GM12892 (cell line): ENCODE results near the gene SLCO3A1.

Experiments used
- POLR2A ChIP-seq: IDR thresholded peaks from 2 replicates; pipeline ENCODE4 v1.6.1; 2011; ENCODE audit warnings: low read depth, low read length, control low read depth
- POLR2AphosphoS5 ChIP-seq: IDR thresholded peaks from 2 replicates; pipeline ENCODE4 v1.6.1; 2011; ENCODE audit warnings: low read depth, low read length, control low read depth
- TAF1 ChIP-seq: IDR thresholded peaks from 2 replicates; pipeline ENCODE4 v1.6.1; 2011; ENCODE audit warnings: low read depth, mild to moderate bottlenecking, control low read depth, low read length, borderline replicate concordance

DNA sequence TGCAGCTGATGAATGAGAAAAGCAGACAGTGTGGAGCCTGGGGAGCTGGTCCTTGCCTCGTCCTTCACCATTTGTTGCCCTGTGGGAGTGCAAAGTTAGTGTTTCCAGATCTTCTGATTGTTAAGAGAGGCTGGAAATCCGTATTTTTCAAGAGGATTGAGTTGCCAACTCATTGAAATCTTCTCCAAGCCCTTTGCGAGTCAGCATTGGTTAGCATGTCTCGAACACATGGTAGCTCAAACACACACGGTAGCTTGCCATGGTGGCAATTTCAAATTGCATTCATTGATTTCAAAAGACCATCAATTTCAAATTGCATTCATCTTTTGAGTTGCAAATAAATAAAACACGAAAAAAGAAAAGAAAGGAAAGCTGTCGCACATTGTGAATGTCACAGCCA is 70.7 kb downstream of the SLCO3A1 start:
- TF ChIP-seq POLR2AphosphoS5 = no peak
- TF ChIP-seq POLR2A = no peak
- no peak for TF ChIP-seq TAF1
